ENCODE data around the gene ALPK3.

Gene ALPK3

DNA sequence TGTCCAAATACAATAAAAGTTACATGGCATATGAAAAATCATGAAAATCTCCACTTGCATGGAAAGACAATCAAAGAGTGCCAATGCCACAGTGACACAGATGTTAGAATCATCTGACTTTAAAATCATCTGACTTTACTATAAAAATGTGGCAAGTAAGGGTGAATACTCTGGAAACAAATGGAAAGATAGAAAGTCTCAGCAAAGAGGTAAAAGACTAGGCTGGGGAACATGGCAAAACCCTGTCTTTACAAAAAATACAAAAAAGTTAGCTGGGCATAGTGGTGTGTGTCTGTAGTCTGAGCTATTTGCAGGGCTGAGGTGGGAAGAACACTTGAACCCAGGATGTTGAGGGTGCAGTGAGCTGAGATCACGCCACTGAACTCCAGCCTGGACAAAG, 29.1 kb downstream of the ALPK3 start:
- DNase-seq (ENCODE audit: low spot score) = no peak

DNA sequence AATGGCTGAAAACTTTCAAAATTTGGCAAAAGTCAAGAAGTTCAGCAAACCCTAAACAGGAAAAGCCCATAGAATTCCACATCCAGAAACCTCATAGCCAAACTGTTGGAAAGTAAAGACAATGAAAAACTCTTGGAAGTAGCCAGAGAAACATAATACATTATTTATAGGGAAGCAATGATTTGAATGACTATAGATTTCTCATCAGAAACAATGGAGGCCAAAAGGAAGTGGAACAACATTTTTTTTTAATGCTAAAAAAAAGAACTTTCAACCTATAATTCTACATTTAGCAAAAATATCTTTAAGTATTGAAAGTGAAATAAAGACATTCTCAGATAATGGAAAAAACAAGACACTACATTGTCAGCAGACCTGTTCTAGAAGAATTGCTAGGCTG, 30.2 kb downstream of the ALPK3 start:
- no peak for DNase-seq (ENCODE audit: low spot score)

DNA sequence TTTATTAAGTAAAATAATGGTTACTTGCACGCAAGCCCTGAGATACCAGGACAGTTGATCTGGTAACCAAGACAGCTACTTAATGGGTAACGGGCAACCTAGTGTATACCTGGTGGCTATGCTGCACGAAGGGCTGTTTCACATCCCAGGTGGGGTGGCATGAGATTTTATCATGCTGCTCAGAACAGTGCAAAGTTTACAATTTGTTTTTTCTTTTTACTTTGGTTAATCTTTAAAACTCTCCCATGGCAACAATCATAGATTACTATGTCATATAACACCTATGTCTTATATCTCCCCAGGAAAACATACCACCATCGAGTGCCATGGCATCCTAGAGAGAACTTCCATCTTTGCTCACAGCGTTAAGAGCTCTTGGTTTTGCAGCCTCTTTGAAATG, 35.1 kb downstream of the ALPK3 start:
- no peak for DNase-seq (ENCODE audit: low spot score)

DNA sequence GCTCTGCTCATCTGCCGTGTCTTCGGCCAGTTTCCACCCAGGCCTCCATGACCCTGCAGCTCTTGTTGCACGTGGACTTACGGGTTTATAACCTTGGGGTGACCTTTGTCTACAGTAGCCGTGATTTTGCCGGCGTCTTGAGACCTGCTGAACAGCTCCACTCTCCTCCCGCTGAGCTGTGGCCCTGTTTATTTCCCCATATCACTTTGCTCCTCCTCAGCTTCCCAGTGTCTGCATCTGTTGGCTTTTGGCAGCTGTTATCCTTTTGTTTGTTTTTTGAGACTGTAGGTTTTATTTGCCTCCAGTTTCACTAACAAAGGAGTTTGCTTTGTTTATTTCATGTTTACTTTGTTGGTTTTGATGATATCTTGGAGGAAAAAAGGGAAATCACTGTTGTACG, 38.0 kb downstream of the ALPK3 start:
- DNase-seq (ENCODE audit: low spot score) = no peak

DNA sequence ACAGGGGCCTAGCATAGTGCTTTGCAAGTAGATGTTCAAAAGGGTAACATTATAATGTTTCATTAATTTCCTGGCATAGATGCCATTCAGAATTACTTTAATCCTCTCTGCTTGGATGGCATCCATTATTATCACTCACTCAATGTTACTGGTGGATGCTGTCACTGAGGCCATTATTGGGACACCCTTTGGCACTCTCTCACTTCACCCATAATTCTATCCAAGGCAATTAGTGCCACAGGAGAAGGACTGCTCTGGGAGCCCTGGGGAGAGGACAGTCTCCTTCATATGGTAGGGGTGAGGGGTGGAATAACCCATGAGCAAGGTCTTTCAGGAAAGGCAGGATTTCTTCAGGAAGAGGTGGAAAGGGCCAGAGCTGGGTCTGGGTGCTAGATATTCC, 38.6 kb downstream of the ALPK3 start:
- DNase-seq (ENCODE audit: low spot score) = no peak

DNA sequence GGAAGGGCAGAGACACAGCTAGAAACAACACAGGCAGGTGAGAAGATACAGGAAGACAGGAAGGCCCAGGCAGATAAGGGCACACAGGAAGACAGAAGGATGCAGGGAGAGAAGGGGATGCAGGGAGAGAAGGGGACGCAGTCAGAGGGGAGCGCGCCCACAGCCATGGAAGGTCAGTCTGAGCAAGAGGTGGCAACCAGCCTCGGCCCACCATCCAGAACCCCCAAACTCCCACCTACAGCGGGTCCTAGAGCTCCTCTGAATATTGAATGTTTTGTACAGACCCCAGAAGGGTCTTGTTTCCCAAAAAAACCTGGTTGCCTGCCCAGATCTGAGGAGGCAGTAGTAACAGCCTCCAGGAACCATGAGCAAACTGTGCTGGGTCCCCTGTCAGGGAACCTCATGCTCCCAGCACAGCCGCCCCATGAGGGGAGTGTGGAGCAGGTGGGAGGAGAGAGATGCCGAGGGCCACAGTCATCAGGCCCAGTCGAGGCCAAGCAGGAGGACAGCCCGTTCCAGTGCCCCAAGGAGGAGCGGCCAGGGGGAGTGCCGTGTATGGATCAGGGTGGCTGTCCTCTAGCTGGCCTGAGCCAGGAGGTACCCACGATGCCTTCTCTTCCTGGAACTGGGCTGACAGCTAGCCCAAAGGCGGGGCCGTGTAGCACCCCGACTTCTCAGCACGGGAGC, 39.7 kb downstream of the ALPK3 start:
- DNase-seq (ENCODE audit: low spot score) = no peak

DNA sequence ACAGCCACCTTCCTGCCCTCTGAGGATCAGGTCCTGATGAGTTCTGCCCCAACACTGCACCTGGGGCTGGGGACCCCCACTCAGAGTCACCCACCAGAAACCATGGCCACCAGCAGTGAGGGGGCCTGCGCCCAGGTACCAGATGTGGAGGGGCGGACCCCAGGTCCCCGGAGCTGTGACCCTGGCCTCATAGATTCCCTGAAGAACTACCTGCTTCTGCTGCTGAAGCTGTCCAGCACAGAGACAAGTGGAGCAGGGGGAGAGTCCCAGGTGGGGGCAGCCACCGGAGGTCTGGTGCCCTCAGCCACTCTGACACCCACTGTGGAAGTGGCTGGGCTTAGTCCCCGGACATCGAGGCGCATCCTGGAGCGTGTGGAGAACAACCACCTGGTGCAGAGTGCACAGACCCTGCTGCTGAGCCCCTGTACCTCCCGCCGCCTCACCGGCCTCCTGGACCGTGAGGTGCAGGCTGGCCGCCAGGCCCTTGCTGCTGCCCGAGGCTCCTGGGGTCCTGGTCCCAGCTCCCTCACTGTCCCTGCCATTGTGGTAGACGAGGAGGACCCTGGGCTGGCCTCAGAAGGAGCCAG, 40.4 kb downstream of the ALPK3 start:
- DNase-seq (ENCODE audit: low spot score) = no peak

DNA sequence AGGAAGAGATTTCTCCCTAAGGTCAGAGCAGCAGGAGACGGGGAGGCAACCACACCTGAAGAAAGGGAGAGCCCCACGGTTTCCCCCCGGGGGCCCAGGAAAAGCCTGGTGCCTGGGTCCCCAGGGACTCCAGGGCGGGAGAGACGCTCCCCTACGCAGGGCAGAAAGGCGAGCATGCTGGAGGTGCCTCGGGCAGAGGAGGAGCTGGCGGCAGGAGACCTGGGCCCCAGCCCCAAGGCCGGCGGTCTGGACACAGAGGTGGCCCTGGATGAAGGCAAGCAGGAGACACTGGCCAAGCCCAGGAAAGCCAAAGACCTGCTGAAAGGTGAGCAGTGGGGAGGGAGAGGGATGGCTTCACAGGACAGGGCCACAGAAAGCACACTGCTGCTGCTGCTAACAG, 41.1 kb downstream of the ALPK3 start:
- no peak for DNase-seq (ENCODE audit: low spot score)

DNA sequence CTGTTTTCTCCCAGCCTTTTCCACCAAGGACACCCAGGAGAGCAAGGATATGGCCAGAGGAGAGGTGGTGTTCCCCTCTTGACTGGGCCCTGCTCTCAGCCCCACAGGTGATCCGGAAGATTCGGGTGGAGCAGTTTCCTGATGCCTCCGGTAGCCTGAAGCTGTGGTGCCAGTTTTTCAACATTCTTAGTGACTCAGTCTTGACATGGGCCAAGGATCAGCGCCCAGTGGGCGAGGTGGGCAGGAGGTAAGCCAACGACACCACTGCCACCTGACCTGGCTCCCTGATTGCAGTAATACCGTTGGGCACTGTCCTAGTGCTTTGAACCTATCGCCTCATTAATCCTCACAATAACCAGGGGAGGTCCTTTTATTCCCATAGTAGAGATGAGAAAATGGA, 42.0 kb downstream of the ALPK3 start:
- no peak for DNase-seq (ENCODE audit: low spot score)

DNA sequence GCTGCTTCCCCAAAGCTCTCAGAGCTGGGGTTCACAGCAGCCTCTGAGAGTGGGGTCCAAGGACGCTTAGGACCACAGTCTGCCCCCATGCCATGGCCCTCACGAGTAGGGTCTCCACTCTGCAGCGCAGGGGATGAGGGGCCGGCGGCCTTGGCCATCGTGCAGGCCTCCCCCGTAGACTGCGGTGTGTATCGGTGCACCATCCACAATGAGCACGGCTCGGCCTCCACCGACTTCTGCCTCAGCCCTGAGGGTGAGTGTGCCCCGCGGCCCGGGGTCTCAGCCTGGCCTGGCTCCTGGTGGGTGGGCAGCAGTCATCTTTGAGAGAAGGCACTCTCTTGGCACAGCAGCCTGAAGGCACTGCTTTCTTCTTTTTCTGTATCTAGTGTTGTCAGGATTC, 42.5 kb downstream of the ALPK3 start:
- no peak for DNase-seq (ENCODE audit: low spot score)

DNA sequence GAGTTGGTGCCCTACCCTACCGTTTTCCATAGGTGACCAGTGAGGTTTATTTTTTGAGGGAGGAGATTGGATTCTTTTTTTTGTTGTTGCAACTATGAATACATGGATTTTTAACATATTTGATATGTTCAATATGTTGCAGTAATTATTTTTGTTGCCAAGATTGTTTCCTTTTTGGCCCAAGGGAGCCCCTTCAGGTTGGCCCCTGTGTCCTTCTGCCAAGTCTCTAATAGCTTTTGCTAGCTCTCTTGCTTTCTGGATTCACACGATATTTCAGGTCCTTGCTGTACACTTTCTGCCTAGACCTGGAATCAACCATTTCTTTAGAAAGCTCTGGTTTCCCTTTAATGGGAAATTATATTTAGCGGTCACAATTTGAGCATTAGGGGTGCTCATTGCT, 44.6 kb downstream of the ALPK3 start:
- DNase-seq (ENCODE audit: low spot score) = no peak

DNA sequence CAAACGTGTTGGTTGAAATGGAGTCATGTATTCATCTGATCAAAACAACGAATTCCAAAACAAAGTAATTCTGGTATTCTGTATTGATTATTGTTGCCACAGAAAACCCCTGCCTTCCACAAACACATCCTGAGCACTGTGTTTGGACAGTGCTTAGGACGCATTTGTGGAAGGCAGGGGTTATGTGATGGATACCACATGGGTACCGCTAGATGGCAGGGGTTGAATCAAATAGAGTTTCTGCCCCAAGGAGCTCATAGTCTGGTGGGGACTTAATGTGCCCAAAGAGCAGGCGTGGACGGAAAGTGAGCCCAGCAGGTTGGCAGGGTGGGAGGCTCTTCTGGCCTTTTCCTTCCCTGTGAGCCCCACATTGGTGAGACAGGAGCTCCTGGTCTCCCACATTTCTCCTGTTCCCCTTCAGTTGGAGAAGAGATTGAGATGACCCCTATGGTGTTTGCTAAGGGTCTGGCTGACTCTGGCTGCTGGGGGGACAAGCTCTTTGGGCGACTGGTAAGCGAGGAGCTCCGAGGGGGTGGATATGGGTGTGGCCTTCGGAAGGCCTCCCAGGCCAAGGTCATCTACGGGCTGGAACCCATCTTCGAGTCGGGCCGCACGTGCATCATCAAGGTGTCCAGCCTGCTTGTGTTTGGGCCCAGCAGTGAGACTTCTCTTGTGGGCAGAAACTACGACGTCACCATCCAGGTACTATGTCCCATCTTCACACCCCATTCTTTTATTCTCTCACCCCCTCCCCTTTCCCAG, 45.2 kb downstream of the ALPK3 start:
- DNase-seq (ENCODE audit: low spot score) = no peak

DNA sequence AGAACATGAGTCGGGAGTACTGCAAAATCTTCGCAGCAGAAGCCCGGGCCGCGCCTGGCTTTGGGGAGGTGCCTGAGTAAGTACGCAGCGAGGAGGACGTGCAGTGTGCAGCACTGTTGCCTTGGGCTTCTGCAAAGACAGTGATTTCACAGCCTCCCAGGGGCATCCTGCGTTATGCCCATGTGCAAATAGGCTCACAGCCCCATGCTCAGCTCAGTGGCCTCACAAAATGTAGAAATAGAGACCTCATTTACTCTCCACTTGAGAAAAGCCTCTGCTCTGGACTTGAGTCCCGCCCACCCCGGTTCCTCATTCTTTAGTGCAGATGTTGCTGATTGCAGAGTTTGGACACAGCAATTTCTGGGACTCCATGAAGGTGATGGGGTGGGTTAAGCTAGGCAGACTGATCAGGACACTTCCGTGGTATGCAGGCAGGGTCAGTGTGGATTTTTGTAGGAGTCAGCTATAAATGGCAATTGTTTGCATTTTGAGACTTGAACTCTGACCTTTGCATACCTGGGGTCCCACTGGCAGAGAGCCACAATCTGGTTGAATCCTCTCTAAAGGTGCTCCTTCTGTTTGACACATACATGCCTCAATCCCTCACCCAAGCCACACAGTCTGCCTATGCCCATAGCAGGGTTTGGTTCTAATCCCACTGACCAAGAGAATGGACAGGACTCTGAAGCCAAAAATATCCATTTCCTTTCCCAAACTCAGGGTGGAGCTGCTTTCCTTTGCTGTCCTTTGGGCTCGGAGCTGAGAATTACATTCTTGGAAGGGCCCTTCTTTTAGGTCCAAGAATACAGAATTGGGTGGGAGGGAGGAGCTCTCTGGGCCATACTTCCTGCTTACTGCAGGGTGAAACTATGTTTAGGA, 46.6 kb downstream of the ALPK3 start:
- no peak for DNase-seq (ENCODE audit: low spot score)

DNA sequence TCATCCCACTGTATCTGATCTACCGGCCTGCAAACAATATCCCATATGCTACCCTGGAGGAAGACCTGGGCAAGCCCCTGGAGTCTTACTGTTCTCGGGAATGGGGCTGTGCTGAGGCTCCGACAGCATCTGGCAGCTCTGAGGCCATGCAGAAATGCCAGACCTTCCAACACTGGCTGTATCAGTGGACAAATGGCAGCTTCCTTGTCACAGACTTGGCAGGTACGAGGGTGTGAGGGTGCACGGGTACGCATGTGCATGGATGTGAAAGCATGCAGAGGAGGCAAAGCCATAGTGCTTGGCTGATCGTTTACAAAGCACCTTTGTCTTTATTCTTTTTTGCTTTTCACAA, 47.3 kb downstream of the ALPK3 start:
- DNase-seq (ENCODE audit: low spot score) = no peak

DNA sequence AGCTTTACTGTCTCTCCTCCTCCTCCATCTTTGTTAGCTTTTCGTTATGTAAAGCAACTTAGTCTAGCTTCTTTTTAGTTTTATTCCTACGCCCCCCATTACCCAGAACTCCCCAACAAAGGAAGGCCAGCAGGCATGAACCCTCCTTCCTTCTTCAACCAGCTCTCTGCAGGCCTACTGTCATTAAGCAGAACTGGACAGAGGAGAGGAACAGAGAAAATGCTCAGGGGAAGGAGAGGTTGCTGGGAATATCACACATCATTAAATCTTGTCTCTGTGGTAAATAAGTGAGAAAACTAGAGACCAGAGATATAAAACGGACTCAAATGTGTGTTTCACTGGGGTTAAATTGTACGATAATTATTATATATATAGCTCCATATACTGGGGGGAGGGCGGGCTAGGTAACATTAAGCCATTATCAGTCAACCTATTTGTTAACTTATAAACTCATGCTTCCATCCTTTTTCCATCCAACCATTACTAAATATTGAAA, 48.0 kb downstream of the ALPK3 start:
- DNase-seq (ENCODE audit: low spot score) = no peak

DNA sequence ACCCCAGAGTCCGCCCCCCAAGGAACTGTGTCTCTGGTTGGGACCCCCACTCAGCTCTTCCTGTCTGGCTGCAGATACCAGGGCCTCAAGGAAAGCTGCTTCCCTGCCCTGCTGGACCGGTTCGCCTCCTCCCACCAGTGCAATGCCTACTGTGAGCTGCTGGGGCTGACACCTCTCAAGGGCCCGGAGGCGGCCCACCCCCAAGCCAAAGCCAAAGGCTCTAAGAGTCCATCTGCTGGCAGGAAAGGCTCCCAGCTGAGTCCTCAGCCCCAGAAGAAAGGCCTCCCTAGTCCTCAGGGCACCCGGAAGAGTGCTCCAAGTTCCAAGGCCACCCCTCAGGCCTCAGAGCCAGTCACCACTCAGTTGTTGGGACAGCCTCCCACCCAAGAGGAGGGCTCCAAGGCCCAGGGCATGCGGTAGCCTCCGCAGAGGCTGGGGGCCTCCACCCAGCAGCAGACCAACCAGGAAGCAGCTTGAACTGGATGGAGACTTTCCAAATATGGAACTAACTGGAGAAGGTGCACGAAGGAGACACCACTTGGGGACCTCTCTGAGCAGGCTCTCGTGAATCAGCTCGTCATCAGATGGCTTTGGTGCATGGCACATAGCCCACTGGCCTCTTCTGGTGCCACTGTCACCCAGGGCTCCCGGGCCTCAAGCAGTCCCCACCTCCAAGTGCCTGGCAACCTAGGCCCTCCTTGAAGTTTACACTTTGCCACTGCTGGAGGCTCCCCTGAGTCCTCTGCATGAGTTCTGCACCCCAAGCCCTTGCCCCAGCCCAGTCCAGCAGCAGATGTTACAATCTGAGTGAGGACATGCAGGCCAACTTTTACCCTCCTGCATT, 51.1 kb downstream of the ALPK3 start:
- DNase-seq (ENCODE audit: low spot score) = no peak

DNA sequence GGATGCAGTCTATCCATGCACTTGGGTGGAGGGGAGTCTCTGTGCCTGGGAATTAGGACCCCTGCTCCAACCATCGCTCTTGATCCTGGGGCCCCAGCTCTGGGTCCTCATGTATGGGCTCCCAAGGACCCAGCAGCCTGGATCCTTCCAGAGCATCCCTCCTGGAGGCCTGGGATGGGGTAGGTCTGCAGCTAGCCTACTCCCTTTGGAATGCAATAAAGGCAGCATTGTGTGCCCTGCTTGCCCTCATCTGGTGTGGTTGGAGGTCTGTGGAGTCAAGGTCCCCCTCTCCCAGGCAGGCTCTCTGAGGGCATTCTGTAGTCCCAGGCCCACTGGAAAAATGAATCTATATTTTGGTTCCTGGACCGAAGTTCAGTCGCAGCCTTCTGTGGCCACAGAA, 52.4 kb downstream of the ALPK3 start:
- DNase-seq (ENCODE audit: low spot score) = no peak

DNA sequence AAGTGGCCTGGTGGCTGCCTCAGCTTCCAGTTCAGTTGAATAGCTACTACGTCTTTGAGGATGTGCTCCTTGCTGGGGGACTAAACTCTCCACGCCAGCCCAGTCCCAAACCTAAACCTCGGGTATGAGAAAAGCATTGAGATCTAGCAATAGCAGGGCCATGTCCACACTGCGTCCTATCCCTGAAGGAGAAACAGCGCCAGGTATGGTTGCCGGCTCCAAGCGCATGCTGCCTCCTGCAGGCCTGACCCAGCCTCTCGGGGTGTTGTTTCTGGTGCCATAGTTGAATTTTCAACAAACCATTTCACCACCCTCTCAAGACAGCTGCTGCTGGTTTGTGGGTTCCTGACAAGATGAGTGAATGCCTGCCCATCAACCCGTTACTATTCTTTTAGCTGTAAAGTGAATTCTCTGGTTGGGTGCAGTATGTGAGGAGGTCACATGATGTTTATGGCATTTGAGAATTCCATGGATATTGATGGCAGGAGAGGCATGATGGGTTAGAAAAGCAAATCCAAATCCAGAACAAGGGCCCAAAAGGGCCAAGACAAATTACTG, 54.4 kb downstream of the ALPK3 start:
- no peak for DNase-seq (ENCODE audit: low spot score)

DNA sequence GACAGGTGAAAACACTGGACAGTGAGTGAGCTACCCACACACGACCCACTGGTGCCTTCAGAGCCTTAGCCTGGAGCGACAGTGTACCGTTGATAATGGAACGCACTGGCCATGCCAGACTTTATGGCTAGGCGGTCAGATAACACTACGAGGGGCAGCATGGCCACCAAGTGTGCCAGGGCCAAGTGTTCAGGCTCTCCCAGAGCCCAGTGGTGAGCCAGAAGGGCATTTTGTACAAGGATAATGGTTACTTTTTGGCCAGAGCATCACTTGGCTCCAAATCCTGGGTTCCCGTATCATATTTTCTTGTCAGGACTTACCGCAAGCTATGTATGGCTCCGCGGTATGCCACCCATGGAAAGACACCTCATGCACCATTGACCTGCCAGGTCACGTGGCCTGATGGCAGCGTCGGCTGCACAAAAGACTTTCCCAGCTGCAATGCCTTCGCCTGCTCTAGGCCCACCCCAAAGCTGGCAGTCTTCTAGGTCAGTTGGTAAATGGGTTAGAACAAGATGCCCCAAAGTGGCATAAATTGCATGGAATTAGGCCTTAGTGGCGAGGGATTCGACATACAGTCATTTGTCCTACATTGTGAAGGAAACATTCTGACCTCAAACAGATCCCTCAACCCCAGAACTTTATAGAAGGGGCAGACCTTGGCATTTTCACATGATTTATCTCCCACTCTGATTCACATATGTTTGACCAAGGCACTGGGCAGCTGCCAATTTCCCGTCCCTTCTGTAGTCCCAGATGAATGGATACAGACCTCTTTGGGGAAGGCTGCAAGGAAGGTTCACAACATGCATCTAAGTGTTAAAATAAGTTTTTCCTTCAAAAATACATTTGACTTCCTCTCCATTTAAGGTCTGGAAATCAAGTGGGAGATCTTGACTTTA, 55.1 kb downstream of the ALPK3 start:
- no peak for DNase-seq (ENCODE audit: low spot score)

DNA sequence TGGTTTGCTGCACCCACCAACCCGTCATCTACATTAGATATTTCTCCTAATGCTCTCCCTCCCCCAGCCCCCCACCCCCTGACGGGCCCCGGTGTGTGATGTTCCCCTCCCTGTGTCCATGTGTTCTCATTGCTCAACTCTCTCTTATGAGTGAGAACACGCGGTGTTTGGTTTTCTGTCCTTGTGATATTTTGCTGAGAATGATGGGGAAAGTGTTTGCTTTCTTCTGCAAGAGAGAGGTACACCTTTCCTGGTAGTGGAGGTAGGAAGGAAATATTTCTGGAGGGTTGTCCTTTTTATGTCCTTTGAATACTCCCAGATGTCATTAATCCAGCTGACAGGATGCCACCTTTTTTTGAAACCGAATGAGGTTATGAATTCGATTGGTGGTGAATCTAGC, 56.8 kb downstream of the ALPK3 start:
- DNase-seq (ENCODE audit: low spot score) = no peak
